Activated T-cell treated with anti-CD3 and anti-CD28 coated beads, Interleukin-2, amount 50 U/mL, for 72 hours (primary cell): ENCODE results near the gene GATA6. TPM values are rescaled to one million over a fixed set of nuclear protein-coding genes. Genes with fewer than 3 reads are reported as not detected.
"Not testable (repeated sequence)": the region's sequence is repeated elsewhere in the genome, so short reads cannot be mapped to it uniquely, and the experiment has no call there.

ENCODE experiments used
- ATAC-seq, 2 donors: fragments of 150-1000 bp; cut with Tn5 transposase; replicated peaks in 1 of 2; 2 replicates each; pipeline ENCODE4 v1.10.0; 2021; ENCODE audit warnings: moderate library complexity in 2 of 2, mild to moderate bottlenecking in 1 of 2
- DNase-seq, 2 donors: peaks; one replicate each; pipeline ENCODE4 v3.0.0; 2021 to 2022; ENCODE audit warnings: mixed read lengths in 1 of 2
- H3K27ac Mint-ChIP-seq: one replicate; pipeline ENCODE4 v1.8.0; 2022; ENCODE audit warnings: mild to moderate bottlenecking, moderate library complexity, mixed read lengths
- H3K27me3 Mint-ChIP-seq: one replicate; pipeline ENCODE4 v1.8.0; 2022; ENCODE audit warnings: low read depth, mixed read lengths
- H3K36me3 Mint-ChIP-seq, 2 donors: one replicate each; pipeline ENCODE4 v1.8.0; 2022; ENCODE audit warnings: mixed read lengths in 2 of 2, mild to moderate bottlenecking in 1 of 2; ENCODE audit not compliant: insufficient read depth in 2 of 2
- H3K4me1 Mint-ChIP-seq: one replicate; pipeline ENCODE4 v1.8.0; 2022; ENCODE audit warnings: low read depth, mixed read lengths
- H3K4me3 Mint-ChIP-seq, 2 donors: one replicate each; pipeline ENCODE4 v1.8.0; 2022; ENCODE audit warnings: mild to moderate bottlenecking in 2 of 2, mixed read lengths in 2 of 2, moderate library complexity in 2 of 2
- H3K9me3 Mint-ChIP-seq, 2 donors: one replicate each; pipeline ENCODE4 v1.8.0; 2022; ENCODE audit warnings: mixed read lengths in 2 of 2
- total RNA-seq, 2 donors: library from RNA; stranded (reverse); gene quantifications; one replicate each; pipeline ENCODE4 v1.2.3, GENCODE V29; 2022

The GATA6 gene
- total RNA-seq, 2 donors from 2014 or later: 0.39 to 0.43 TPM

- H3K27me3 Mint-ChIP-seq: peaks cover 10% of the 10 kb centered on the region
- no peak for ATAC-seq
- peaks cover 6% of the 10 kb centered on the region for H3K4me1 Mint-ChIP-seq
- H3K27ac Mint-ChIP-seq: no peak overlapping the region
- no peaks in the 10 kb centered on the region for H3K36me3 Mint-ChIP-seq
- H3K4me3 Mint-ChIP-seq: no peak overlapping the region
- no peak for DNase-seq
- no peaks in the 10 kb centered on the region for H3K9me3 Mint-ChIP-seq
These were observed 40.9 kb downstream of the GATA6 start for GRCh38 chr18:22210311-22210754.

GRCh38 chr18:22211657-22212056, 42.3 kb downstream of the GATA6 start:
- H3K9me3 Mint-ChIP-seq: no peaks in the 10 kb centered on the region
- H3K27me3 Mint-ChIP-seq: peaks cover 4% of the 10 kb centered on the region
- no peaks in the 10 kb centered on the region for H3K36me3 Mint-ChIP-seq
- ATAC-seq (no peak), DNase-seq (no peak)
- no peak overlapping the region for H3K4me3 Mint-ChIP-seq
- H3K4me1 Mint-ChIP-seq: peaks cover 6% of the 10 kb centered on the region
- H3K27ac Mint-ChIP-seq: no peak overlapping the region

- peaks cover 6% of the 10 kb centered on the region for H3K4me1 Mint-ChIP-seq
- H3K4me3 Mint-ChIP-seq: no peak overlapping the region
- H3K27ac Mint-ChIP-seq: no peak overlapping the region
- DNase-seq: no peak
- H3K27me3 Mint-ChIP-seq: peaks cover 4% of the 10 kb centered on the region
- H3K36me3 Mint-ChIP-seq: no peaks in the 10 kb centered on the region
- H3K9me3 Mint-ChIP-seq: no peaks in the 10 kb centered on the region
- ATAC-seq: no peak
These were observed 44.1 kb downstream of the GATA6 start for GRCh38 chr18:22213333-22213973.

GRCh38 chr18:22214731-22215528, 45.5 kb downstream of the GATA6 start:
- Mint-ChIP-seq H3K36me3 (no peaks in the 10 kb centered on the region), H3K4me1 (peaks cover 6% of the 10 kb centered on the region), H3K27ac (no peak overlapping the region), H3K27me3 (peaks cover under 1% of the 10 kb centered on the region), H3K9me3 (no peaks in the 10 kb centered on the region), H3K4me3 (no peak overlapping the region)
- DNase-seq: no peak
- no peak for ATAC-seq

GRCh38 chr18:22218835-22219234, 49.4 kb downstream of the GATA6 start:
- no peak overlapping the region for H3K27ac Mint-ChIP-seq
- H3K36me3 Mint-ChIP-seq: no peaks in the 10 kb centered on the region
- no peak for ATAC-seq
- DNase-seq: no peak
- peaks cover 10% of the 10 kb centered on the region for H3K4me1 Mint-ChIP-seq
- H3K4me3 Mint-ChIP-seq: no peak overlapping the region
- H3K27me3 Mint-ChIP-seq: no peaks in the 10 kb centered on the region
- H3K9me3 Mint-ChIP-seq: peaks cover 0 to 4% of the 10 kb centered on the region in 2 donors

GRCh38 chr18:22219568-22220355, 50.4 kb downstream of the GATA6 start:
- Mint-ChIP-seq H3K9me3 (peaks cover 0 to 4% of the 10 kb centered on the region in 2 donors), H3K4me1 (peaks cover 8% of the 10 kb centered on the region), H3K36me3 (no peaks in the 10 kb centered on the region), H3K27ac (no peak overlapping the region), H3K27me3 (no peaks in the 10 kb centered on the region), H3K4me3 (no peak overlapping the region)
- no peak for DNase-seq
- no peak for ATAC-seq

- H3K4me3 Mint-ChIP-seq, H3K9me3 Mint-ChIP-seq, H3K36me3 Mint-ChIP-seq, H3K27me3 Mint-ChIP-seq, ATAC-seq, H3K27ac Mint-ChIP-seq, DNase-seq, H3K4me1 Mint-ChIP-seq: not testable (repeated sequence)
These were observed 51.2 kb downstream of the GATA6 start for GRCh38 chr18:22220585-22220984.

- peaks cover 3 to 4% of the 10 kb centered on the region in 2 donors for H3K9me3 Mint-ChIP-seq
- H3K4me3 Mint-ChIP-seq: no peak overlapping the region
- H3K36me3 Mint-ChIP-seq: no peaks in the 10 kb centered on the region
- ATAC-seq (no peak), DNase-seq (no peak)
- H3K27me3 Mint-ChIP-seq: no peaks in the 10 kb centered on the region
- H3K27ac Mint-ChIP-seq: no peak overlapping the region
- H3K4me1 Mint-ChIP-seq: peaks cover 5% of the 10 kb centered on the region
These were observed 52.0 kb downstream of the GATA6 start for GRCh38 chr18:22221350-22221749.

GRCh38 chr18:22223254-22223964, 54.0 kb downstream of the GATA6 start:
- H3K36me3 Mint-ChIP-seq: no peaks in the 10 kb centered on the region
- H3K27me3 Mint-ChIP-seq: no peaks in the 10 kb centered on the region
- H3K4me3 Mint-ChIP-seq: no peak overlapping the region
- H3K9me3 Mint-ChIP-seq: peaks cover 3 to 4% of the 10 kb centered on the region in 2 donors
- H3K4me1 Mint-ChIP-seq: peaks cover 5% of the 10 kb centered on the region
- DNase-seq (peak; percentile 22 to 25), ATAC-seq (peak; percentile 55 to 74)
- H3K27ac Mint-ChIP-seq: no peak overlapping the region

- Mint-ChIP-seq H3K4me1 (peaks cover 5% of the 10 kb centered on the region), H3K27me3 (no peaks in the 10 kb centered on the region), H3K9me3 (peaks cover 3 to 4% of the 10 kb centered on the region in 2 donors), H3K4me3 (no peak overlapping the region), H3K27ac (no peak overlapping the region), H3K36me3 (no peaks in the 10 kb centered on the region)
- ATAC-seq: no peak
- no peak for DNase-seq
These were observed 54.6 kb downstream of the GATA6 start for GRCh38 chr18:22223965-22224322.

- no peak overlapping the region for H3K4me3 Mint-ChIP-seq
- DNase-seq: no peak
- H3K27ac Mint-ChIP-seq: no peak overlapping the region
- H3K4me1 Mint-ChIP-seq: peaks cover 5% of the 10 kb centered on the region
- peaks cover 3 to 4% of the 10 kb centered on the region in 2 donors for H3K9me3 Mint-ChIP-seq
- H3K36me3 Mint-ChIP-seq: no peaks in the 10 kb centered on the region
- ATAC-seq: no peak
- H3K27me3 Mint-ChIP-seq: no peaks in the 10 kb centered on the region
These were observed 55.0 kb downstream of the GATA6 start for GRCh38 chr18:22224339-22224738.

- peaks cover 0 to 3% of the 10 kb centered on the region in 2 donors for H3K9me3 Mint-ChIP-seq
- DNase-seq (no peak), ATAC-seq (no peak)
- no peaks in the 10 kb centered on the region for H3K36me3 Mint-ChIP-seq
- H3K27me3 Mint-ChIP-seq: no peaks in the 10 kb centered on the region
- no peak overlapping the region for H3K27ac Mint-ChIP-seq
- H3K4me1 Mint-ChIP-seq: no peaks in the 10 kb centered on the region
- no peak overlapping the region for H3K4me3 Mint-ChIP-seq
These were observed 57.4 kb downstream of the GATA6 start for GRCh38 chr18:22226801-22227200.
